Fibroblast of pulmonary artery (primary cell): ENCODE measurements around the gene TOP3A.

Source experiments
- DNase-seq: peaks from one replicate; pipeline ENCODE4 v3.0.0-alpha.2; 2010; ENCODE audit warnings: low read depth
- H3K4me3 ChIP-seq: replicated peaks from 2 replicates; pipeline ENCODE4 v1.5.1; 2011; ENCODE audit warnings: low read depth, mild to moderate bottlenecking, control low read depth, low read length, moderate library complexity
- TF ChIP-seq, protein P1 (sequence below): IDR thresholded peaks from 2 replicates; pipeline ENCODE4 v1.5.1; 2011; ENCODE audit warnings: mild to moderate bottlenecking, control low read depth, low read length, inconsistent platforms; ENCODE audit errors: missing control alignments

The TOP3A gene

GRCh38 chr17:18224387-18225120, 90.2 kb downstream of the TOP3A start:
- DNase-seq: peak; percentile 63
- TF ChIP-seq, protein P1, sequence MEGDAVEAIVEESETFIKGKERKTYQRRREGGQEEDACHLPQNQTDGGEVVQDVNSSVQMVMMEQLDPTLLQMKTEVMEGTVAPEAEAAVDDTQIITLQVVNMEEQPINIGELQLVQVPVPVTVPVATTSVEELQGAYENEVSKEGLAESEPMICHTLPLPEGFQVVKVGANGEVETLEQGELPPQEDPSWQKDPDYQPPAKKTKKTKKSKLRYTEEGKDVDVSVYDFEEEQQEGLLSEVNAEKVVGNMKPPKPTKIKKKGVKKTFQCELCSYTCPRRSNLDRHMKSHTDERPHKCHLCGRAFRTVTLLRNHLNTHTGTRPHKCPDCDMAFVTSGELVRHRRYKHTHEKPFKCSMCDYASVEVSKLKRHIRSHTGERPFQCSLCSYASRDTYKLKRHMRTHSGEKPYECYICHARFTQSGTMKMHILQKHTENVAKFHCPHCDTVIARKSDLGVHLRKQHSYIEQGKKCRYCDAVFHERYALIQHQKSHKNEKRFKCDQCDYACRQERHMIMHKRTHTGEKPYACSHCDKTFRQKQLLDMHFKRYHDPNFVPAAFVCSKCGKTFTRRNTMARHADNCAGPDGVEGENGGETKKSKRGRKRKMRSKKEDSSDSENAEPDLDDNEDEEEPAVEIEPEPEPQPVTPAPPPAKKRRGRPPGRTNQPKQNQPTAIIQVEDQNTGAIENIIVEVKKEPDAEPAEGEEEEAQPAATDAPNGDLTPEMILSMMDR: no peak
- H3K4me3 ChIP-seq: peak overlapping the region; percentile 34

GRCh38 chr17:18224053-18224386, 90.8 kb downstream of the TOP3A start:
- no peak for DNase-seq
- TF ChIP-seq, protein P1: no peak
- no peak overlapping the region for H3K4me3 ChIP-seq
